GM12878 (cell line): ENCODE measurements around the gene GMPPA. TPM values are rescaled to one million over a fixed set of nuclear protein-coding genes. Genes with fewer than 3 reads are reported as not detected.

ENCODE experiments used
- BMI1 ChIP-seq: fragments of 450-650 bp; IDR thresholded peaks from 2 replicates; pipeline ENCODE4 v1.6.1; 2016; ENCODE audit warnings: mild to moderate bottlenecking, moderate library complexity, borderline replicate concordance
- HDGF ChIP-seq: fragments of 450-650 bp; IDR thresholded peaks from 2 replicates; pipeline ENCODE4 v1.6.1; 2016; ENCODE audit warnings: antibody characterized with exemption
- PBX3 ChIP-seq: IDR thresholded peaks from 2 replicates; pipeline ENCODE4 v1.6.1; 2011; ENCODE audit warnings: mild to moderate bottlenecking, low read depth, low read length, moderate library complexity; ENCODE audit not compliant: insufficient replicate concordance
- RELA ChIP-seq: fragments of 450-650 bp; IDR thresholded peaks from 2 replicates; pipeline ENCODE4 v1.8.0; 2014; ENCODE audit warnings: borderline replicate concordance; ENCODE audit not compliant: partially characterized antibody
- SUZ12 ChIP-seq: fragments of 200-600 bp; sonication (generic); IDR thresholded peaks from one replicate; pipeline ENCODE4 v1.6.1; 2018; ENCODE audit warnings: antibody characterized with exemption, mild to moderate bottlenecking; ENCODE audit not compliant: unreplicated experiment
- ZBTB33 ChIP-seq: fragments of 450-650 bp; IDR thresholded peaks from 2 replicates; pipeline ENCODE4 v1.6.1; 2017; ENCODE audit warnings: mild to moderate bottlenecking
- polyA plus RNA-seq, 11 experiments: library from polyadenylated mRNA; depleted of rRNA in 4 of 11; unstranded in 6 of 11; stranded (reverse) in 5 of 11; fragments of >200 nt; fragmentation: Nextera tagmentation in 4 of 11; fragmentation: Illumina TruSeq in 1 of 11; extraction: Ambion mirVana in 4 of 11; extraction: Trizol in 1 of 11; gene quantifications; 1 replicate in 1 of 11; 2 replicates in 10 of 11; pipeline versions ENCODE4 v1.2.1 to v1.2.3, GENCODE V29; 2011 to 2016; ENCODE audit warnings: inconsistent platforms in 2 of 11, missing spikeins in 2 of 11, low read depth in 1 of 11
- total RNA-seq, 4 experiments: library from RNA; depleted of rRNA in 3 of 4; stranded (reverse); fragments of >200 nt in 3 of 4; fragmentation: Illumina TruSeq in 1 of 4; extraction: Trizol in 1 of 4; gene quantifications; 2 replicates each; pipeline versions ENCODE4 v1.2.1 to v1.2.3, GENCODE V29; 2013 to 2021
- TF ChIP-seq, protein P1 (sequence below): fragments of 450-650 bp; IDR thresholded peaks from 2 replicates; pipeline ENCODE4 v1.6.1; 2017; ENCODE audit warnings: low read depth, mild to moderate bottlenecking, moderate library complexity
- TF ChIP-seq, protein P2 (sequence below): fragments of 450-650 bp; IDR thresholded peaks from 2 replicates; pipeline ENCODE4 v1.6.1; 2017; ENCODE audit warnings: mild to moderate bottlenecking, moderate library complexity
- TF ChIP-seq, protein P3 (sequence below): fragments of 450-650 bp; IDR thresholded peaks from 2 replicates; pipeline ENCODE4 v1.6.1; 2017; ENCODE audit warnings: mild to moderate bottlenecking, moderate library complexity

The GMPPA gene
- total and polyA plus RNA-seq, 10 of the 15 experiments (the other 5 are each of a cell fraction or from before 2014, with no cell fraction given): 1.9 to 83.2 (median 45.0) TPM

- TF ChIP-seq, protein P1, sequence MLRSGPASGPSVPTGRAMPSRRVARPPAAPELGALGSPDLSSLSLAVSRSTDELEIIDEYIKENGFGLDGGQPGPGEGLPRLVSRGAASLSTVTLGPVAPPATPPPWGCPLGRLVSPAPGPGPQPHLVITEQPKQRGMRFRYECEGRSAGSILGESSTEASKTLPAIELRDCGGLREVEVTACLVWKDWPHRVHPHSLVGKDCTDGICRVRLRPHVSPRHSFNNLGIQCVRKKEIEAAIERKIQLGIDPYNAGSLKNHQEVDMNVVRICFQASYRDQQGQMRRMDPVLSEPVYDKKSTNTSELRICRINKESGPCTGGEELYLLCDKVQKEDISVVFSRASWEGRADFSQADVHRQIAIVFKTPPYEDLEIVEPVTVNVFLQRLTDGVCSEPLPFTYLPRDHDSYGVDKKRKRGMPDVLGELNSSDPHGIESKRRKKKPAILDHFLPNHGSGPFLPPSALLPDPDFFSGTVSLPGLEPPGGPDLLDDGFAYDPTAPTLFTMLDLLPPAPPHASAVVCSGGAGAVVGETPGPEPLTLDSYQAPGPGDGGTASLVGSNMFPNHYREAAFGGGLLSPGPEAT: no peak
- no peak for TF ChIP-seq ZBTB33
- no peak for TF ChIP-seq PBX3
- TF ChIP-seq BMI1: no peak
- TF ChIP-seq, protein P2, sequence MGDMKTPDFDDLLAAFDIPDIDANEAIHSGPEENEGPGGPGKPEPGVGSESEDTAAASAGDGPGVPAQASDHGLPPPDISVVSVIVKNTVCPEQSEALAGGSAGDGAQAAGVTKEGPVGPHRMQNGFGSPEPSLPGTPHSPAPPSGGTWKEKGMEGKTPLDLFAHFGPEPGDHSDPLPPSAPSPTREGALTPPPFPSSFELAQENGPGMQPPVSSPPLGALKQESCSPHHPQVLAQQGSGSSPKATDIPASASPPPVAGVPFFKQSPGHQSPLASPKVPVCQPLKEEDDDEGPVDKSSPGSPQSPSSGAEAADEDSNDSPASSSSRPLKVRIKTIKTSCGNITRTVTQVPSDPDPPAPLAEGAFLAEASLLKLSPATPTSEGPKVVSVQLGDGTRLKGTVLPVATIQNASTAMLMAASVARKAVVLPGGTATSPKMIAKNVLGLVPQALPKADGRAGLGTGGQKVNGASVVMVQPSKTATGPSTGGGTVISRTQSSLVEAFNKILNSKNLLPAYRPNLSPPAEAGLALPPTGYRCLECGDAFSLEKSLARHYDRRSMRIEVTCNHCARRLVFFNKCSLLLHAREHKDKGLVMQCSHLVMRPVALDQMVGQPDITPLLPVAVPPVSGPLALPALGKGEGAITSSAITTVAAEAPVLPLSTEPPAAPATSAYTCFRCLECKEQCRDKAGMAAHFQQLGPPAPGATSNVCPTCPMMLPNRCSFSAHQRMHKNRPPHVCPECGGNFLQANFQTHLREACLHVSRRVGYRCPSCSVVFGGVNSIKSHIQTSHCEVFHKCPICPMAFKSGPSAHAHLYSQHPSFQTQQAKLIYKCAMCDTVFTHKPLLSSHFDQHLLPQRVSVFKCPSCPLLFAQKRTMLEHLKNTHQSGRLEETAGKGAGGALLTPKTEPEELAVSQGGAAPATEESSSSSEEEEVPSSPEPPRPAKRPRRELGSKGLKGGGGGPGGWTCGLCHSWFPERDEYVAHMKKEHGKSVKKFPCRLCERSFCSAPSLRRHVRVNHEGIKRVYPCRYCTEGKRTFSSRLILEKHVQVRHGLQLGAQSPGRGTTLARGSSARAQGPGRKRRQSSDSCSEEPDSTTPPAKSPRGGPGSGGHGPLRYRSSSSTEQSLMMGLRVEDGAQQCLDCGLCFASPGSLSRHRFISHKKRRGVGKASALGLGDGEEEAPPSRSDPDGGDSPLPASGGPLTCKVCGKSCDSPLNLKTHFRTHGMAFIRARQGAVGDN: no peak
- TF ChIP-seq RELA: no peak
- no peak for TF ChIP-seq SUZ12
- TF ChIP-seq, protein P3, sequence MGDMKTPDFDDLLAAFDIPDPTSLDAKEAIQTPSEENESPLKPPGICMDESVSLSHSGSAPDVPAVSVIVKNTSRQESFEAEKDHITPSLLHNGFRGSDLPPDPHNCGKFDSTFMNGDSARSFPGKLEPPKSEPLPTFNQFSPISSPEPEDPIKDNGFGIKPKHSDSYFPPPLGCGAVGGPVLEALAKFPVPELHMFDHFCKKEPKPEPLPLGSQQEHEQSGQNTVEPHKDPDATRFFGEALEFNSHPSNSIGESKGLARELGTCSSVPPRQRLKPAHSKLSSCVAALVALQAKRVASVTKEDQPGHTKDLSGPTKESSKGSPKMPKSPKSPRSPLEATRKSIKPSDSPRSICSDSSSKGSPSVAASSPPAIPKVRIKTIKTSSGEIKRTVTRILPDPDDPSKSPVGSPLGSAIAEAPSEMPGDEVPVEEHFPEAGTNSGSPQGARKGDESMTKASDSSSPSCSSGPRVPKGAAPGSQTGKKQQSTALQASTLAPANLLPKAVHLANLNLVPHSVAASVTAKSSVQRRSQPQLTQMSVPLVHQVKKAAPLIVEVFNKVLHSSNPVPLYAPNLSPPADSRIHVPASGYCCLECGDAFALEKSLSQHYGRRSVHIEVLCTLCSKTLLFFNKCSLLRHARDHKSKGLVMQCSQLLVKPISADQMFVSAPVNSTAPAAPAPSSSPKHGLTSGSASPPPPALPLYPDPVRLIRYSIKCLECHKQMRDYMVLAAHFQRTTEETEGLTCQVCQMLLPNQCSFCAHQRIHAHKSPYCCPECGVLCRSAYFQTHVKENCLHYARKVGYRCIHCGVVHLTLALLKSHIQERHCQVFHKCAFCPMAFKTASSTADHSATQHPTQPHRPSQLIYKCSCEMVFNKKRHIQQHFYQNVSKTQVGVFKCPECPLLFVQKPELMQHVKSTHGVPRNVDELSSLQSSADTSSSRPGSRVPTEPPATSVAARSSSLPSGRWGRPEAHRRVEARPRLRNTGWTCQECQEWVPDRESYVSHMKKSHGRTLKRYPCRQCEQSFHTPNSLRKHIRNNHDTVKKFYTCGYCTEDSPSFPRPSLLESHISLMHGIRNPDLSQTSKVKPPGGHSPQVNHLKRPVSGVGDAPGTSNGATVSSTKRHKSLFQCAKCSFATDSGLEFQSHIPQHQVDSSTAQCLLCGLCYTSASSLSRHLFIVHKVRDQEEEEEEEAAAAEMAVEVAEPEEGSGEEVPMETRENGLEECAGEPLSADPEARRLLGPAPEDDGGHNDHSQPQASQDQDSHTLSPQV: no peak
- TF ChIP-seq HDGF: no peak
Observed at GRCh38 chr2:219488844-219489194, 9.9 kb upstream of the GMPPA start (continued).
